SU-DHL-6 (cell line): ENCODE results near the gene SYPL2.

Source experiments
- EZH2phosphoT487 ChIP-seq: fragments of 200-600 bp; sonication (generic), shearing (Covaris generic); conservative IDR thresholded peaks from 2 replicates; pipeline ENCODE4 v1.6.1; 2018; ENCODE audit warnings: mild to moderate bottlenecking, antibody characterized with exemption, low read length, moderate library complexity, mixed read lengths
- TF ChIP-seq, protein P1 (sequence below): fragments of 200-600 bp; sonication (generic); IDR thresholded peaks from one replicate; pipeline ENCODE4 v1.5.1; 2017; ENCODE audit warnings: antibody characterized with exemption, mild to moderate bottlenecking, low read length, moderate library complexity; ENCODE audit not compliant: insufficient read depth, poor library complexity, severe bottlenecking

GRCh38 chr1:109466452-109467300, at the start of gene SYPL2:
- TF ChIP-seq, protein P1, sequence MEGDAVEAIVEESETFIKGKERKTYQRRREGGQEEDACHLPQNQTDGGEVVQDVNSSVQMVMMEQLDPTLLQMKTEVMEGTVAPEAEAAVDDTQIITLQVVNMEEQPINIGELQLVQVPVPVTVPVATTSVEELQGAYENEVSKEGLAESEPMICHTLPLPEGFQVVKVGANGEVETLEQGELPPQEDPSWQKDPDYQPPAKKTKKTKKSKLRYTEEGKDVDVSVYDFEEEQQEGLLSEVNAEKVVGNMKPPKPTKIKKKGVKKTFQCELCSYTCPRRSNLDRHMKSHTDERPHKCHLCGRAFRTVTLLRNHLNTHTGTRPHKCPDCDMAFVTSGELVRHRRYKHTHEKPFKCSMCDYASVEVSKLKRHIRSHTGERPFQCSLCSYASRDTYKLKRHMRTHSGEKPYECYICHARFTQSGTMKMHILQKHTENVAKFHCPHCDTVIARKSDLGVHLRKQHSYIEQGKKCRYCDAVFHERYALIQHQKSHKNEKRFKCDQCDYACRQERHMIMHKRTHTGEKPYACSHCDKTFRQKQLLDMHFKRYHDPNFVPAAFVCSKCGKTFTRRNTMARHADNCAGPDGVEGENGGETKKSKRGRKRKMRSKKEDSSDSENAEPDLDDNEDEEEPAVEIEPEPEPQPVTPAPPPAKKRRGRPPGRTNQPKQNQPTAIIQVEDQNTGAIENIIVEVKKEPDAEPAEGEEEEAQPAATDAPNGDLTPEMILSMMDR, result no peak
- TF ChIP-seq EZH2phosphoT487, result no peak
